ENCODE results near the gene TTLL3.

DNA sequence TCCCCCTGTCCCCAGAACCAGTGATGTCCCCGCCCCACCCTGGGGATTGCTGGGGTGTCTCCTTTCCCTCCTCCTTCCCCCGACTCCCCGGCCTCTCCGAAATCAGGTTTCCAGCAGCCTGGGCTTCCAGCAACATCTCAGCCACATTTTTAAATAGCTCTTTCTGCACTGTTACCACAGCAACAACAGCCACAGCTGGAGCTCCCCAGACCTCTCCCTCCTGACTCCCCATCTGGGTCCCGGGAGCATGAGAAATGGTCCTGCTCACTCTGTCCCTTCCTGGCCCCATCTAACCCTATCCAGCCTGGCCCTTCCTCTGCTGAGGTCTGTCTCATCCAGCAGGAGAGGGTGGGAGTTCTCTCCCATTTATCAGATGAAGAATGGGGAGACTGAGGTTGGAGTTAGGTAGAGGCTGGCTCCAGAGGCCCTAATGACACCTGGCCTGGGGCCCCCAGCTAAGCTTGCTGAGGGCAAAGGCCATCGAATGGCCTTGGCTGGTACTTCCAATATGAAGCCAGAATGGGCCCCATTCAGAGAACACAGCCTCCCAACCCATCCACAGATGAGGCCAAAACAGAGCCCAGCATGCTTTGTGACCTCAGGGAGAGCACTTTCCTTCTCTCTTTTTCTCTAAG lies 41.8 kb upstream of the TTLL3 start:
- TF ChIP-seq, protein P1, sequence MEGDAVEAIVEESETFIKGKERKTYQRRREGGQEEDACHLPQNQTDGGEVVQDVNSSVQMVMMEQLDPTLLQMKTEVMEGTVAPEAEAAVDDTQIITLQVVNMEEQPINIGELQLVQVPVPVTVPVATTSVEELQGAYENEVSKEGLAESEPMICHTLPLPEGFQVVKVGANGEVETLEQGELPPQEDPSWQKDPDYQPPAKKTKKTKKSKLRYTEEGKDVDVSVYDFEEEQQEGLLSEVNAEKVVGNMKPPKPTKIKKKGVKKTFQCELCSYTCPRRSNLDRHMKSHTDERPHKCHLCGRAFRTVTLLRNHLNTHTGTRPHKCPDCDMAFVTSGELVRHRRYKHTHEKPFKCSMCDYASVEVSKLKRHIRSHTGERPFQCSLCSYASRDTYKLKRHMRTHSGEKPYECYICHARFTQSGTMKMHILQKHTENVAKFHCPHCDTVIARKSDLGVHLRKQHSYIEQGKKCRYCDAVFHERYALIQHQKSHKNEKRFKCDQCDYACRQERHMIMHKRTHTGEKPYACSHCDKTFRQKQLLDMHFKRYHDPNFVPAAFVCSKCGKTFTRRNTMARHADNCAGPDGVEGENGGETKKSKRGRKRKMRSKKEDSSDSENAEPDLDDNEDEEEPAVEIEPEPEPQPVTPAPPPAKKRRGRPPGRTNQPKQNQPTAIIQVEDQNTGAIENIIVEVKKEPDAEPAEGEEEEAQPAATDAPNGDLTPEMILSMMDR (conservative IDR thresholded peaks at IDR 0.05; ENCODE audit: low read depth, low read length), result no peak
- TF ChIP-seq POLR2A (IDR thresholded peaks at IDR 0.05; ENCODE audit: low read depth, low read length) (no peak), MAFK (IDR thresholded peaks at IDR 0.05; ENCODE audit: low read depth, low read length) (no peak), CEBPB (IDR thresholded peaks at IDR 0.05; ENCODE audit: low read depth, low read length) (no peak), BHLHE40 (IDR thresholded peaks at IDR 0.05; ENCODE audit: low read depth, low read length) (no peak), NFE2L2 (IDR thresholded peaks at IDR 0.05; ENCODE audit: low read depth, low read length) (no peak)
- TF ChIP-seq, protein P2, sequence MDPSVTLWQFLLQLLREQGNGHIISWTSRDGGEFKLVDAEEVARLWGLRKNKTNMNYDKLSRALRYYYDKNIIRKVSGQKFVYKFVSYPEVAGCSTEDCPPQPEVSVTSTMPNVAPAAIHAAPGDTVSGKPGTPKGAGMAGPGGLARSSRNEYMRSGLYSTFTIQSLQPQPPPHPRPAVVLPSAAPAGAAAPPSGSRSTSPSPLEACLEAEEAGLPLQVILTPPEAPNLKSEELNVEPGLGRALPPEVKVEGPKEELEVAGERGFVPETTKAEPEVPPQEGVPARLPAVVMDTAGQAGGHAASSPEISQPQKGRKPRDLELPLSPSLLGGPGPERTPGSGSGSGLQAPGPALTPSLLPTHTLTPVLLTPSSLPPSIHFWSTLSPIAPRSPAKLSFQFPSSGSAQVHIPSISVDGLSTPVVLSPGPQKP (IDR thresholded peaks at IDR 0.05; ENCODE audit: borderline replicate concordance, low read depth, low read length), result no peak
